WI38 (cell line): Measurements from ENCODE around the gene FBLN7.

Source experiments
- H3K4me3 ChIP-seq: 2 replicates; pipeline ENCODE4 v1.5.1; 2011; ENCODE audit warnings: low read depth, mild to moderate bottlenecking, control low read depth, low read length
- CTCF ChIP-seq: IDR thresholded peaks from 2 replicates; pipeline ENCODE4 v1.5.1; 2012; ENCODE audit warnings: low read depth, mild to moderate bottlenecking, control low read depth, low read length

Gene FBLN7

GRCh38 chr2:112229348-112229747 is 91.2 kb downstream of the FBLN7 start:
- H3K4me3 ChIP-seq, result no peak overlapping the region
- no peak for TF ChIP-seq CTCF

- TF ChIP-seq CTCF, result no peak
- no peak overlapping the region for H3K4me3 ChIP-seq
These were observed 92.2 kb downstream of the FBLN7 start for GRCh38 chr2:112230371-112230770.
